GM18526 (cell line): ENCODE measurements around the gene OSBPL7.

Experiments
- POLR2A ChIP-seq: IDR thresholded peaks from 3 replicates; pipeline ENCODE4 v1.6.1; 2011; ENCODE audit not compliant: insufficient read length; ENCODE audit errors: extremely low read depth

OSBPL7 gene

DNA sequence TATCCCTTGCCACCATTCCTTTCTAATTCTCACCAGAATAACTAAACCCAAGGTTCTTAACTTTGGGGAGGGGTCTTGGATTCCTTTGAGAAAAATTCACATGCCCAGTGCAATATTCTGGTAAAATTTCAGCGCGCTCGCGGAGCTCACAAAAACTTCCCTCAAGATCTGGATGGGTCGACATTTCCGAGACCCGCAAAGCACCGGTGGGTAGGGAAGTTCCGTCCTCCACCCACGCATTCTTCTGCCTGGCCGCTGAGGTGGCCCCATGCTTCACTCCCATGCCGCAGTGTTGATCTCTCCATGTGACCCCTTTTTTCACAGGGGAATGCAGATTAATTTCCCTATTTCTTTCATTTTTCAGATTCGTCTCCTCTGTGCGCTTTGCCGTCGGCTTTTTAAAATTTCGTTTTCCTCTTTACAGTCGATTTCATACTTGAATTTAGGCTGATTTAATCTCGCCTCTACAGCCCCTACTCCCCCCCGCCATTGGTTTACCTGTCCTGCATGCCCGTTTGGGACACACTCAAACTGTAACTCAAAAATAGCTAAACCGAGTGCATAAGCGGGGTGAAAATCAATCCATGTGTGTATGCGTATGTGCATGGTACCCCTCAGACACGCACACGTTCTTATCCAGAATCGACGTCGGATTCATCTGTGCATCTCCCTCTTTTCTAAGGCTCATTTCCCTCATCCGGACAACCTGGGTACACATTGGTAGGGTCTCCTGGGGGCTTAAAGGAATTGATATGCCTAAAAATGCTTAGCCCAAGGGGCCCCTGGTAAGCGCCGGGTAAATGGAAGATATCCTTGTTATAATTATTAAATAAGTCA is 30.7 kb upstream of the OSBPL7 start:
- no peak for TF ChIP-seq POLR2A

DNA sequence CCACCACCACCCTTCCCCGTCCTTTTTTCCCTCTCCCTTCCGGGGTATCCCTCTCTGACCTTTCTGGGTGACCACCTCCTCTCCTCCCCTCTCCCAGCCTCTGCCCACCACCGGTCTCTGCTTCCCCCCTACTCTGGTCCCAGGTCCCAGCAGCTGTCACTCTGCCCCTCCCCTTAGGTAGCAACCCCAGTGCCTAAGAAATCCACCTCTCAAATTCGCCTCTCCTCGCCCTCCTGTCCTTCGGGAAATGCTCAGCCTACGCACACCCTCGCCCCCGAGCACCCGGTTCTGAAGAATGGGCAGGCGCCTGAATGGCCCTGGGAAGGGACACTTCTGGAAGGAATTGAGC is 30.1 kb upstream of the OSBPL7 start:
- no peak for TF ChIP-seq POLR2A

DNA sequence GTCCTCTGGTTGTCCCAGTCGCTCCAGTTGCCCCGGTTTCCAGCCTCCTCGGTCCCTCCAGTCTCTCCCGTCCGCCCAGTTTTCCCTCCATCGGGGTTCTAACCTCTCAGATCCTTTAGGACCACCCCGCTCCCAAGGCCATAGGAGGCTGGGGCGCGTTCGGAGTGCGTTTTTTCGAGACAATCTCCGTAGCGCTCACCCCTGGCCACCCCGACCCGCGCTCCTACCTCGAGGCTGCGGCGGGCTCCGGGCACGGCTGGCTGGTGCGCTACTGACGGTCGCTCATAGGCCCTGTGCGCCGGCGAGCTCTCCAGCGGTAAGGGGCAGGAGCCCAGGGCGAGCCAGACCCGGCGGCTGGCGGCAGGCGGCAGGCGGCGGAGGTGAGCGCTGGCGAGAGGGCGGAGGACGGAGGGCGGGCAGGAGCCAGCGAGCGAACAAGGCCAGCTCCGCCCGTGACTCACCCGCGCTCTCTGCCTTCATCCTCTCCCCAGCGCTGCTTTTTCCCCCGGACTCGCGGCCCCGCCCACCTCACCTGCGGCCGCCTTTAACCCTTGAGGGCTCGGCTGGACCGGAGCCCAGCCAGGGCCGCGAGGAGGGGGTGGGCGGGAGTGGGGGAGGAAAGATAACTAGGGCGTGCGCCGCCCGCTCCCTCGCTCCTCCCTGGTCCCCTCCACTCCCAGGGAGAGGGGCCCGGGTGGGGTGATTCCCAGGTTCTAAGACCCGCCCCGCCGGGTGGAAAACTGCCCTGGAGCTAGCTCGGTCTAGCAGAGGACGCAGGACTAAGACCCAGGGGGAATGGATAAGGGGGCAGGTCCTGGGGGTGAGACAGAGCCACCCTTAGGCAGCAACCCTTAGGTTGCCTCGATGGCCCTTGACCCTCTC is 29.3 kb upstream of the OSBPL7 start, which contains the start of gene SP6:
TSS of gene SP6 (minus strand) at position 472 of the 882 bp plus-strand sequence. CDS start 2,734 bp downstream, outside the sequence.
- TF ChIP-seq POLR2A: no peak

DNA sequence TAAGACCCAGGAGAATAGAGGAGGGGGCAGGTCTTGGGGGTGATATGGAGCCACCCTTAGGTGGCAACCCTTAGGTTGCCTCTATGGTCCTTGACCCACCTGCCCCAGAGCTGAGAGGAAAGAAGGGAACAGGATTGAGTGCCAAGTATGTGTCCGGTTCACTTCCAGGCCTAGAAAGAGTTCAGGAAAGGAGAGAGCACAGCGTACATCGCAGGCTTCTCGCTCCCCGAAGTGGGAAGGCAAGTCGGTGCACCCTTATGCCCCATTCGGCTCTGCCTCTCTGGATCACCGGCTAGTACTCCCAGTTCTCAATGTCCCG is 28.7 kb upstream of the OSBPL7 start:
- no peak for TF ChIP-seq POLR2A

DNA sequence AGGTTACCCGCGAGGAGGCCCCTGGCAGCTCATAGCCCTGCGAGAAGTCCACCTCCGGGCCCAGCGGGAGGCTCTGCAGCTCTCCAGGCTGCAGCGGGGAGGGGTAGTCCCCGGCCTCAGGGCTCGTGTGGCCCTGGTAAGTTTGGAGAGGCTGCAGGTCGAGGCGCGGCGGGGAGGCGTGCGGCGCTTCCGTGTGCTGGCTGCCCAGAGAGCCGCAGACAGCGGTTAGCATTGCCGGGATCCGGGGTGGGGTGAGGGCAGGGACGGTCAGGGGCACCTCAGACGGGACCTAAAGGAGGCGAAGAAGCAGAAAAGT is 26.6 kb upstream of the OSBPL7 start:
- no peak for TF ChIP-seq POLR2A

DNA sequence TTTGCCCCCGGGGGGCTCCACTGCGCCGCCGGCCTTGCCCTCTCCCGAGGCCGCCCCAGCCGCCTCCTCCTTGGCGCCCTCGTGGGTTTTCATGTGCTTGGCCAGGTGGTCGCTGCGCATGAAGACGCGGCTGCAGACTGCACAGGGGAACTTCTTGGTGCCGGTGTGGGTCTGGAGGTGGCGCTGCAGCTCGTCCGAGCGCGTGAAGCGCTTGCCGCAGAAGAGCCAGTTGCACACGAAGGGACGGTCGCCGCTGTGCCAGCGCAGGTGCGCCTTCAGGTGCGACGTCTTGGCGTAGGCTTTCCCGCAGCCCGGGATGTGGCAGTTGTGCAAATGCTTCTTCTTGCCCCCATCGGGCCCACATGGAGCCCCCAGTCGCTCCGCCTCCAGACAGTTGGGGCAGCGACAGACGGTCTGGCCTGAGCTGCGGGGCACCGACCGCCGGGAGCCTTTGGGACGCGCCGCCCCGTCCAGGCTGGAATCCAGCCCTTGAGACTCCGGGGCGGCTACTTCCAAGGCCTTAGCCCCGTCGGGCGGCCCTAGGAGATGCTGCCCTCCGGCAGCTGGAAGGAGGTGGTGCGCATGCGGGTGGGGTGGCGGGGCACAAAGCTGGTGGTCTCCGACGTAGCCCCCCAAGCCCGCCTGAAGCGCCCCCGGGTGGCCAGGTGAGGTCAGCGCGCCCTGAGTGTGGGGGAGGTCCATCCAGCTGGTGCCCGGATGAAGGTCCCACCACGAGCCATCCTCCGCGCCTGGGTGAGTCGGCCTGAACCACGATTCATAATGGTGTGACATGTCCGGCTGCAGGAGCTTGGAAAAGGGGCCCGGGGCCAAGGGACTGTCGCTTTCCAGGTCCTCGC is 26.0 kb upstream of the OSBPL7 start:
- no peak for TF ChIP-seq POLR2A

DNA sequence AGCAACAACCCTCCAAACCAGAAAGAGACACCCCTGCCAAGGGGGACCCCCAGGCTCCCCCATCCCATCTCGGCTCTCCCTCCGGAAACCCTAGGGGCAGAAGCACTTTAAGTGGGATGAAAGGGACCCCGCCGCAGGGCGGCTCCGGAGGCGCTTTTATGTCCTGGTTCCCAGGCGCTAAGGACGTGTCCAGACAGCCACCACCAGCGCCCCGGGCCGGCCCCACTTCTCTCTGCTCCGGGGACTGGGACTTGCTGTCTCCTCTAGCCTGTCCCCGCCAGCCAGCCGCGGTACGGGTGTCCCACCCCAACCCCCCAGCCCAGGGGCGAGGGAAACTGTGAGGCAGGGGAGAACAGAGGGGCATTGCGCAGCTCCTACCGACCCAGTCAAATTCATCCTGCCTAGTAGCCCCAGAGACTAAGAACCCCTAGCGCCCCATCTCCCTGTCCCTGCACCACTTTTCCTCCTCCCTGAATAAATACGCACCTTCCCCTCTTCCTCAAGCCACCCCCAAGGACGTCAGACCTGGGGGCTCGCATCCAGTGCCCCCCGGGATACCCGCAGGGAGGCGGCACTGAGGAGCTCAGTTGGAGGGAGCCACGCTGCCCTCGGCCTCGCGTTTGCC is 25.2 kb upstream of the OSBPL7 start:
- TF ChIP-seq POLR2A: no peak

DNA sequence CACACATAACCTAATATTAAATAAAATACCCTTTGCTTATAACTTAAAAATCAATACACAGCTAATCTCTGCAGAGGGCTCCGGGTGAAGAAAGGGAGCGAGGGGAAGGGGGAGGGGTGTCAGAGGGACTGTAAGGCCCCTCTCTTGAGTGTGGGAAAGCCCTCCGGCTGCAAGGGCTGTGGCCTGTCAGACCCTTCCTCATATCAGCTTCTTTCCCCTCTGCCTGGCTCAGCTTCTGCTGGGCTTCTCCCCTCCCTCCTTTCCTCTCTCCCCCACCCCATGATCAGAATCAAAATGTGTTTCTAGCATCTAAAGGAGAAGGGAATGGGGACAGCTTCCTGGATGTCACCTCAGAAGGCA is 24.1 kb upstream of the OSBPL7 start:
- TF ChIP-seq POLR2A: no peak

DNA sequence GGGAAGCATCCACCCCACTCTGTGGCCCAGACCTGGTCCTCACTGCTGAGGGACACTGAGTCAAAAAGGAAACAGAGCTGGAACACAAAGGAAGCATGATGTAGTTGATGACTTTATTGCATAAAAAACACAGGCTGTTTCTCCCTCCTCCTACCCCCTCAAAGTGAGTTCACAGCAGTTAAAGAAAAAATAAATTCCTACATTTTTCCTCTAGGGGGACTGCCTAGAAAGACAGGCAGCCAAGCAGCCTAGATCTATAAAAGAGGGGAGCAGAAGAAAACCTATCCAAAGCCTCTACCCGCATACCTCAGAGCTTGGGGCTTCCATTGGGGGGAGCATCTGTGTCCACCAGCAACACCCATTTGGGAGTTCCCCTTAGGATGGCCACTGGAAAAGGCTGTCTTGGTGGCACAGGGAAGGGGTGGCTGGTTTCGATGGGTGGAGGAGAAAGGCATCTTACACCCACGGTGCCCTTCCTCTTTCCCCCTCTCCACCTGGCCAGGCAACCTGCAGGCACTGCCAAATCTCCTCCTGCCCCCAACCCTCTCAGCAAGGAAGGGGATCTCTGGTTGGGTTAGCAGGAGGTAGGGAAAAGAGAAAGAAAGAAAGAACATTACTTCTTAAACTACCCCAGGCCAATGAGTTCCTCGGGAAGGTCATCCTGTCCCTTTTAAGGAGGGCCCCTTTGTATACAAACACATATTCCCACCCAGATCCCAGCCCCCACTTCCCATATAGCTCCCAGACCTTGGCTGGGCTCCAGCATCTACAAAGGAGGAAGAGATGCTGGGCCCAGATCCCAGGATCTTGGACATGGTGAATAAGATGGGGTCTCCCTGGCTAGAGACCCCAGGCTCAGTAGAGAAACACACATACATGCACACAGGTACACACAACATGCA is 23.5 kb upstream of the OSBPL7 start:
- TF ChIP-seq POLR2A: no peak

DNA sequence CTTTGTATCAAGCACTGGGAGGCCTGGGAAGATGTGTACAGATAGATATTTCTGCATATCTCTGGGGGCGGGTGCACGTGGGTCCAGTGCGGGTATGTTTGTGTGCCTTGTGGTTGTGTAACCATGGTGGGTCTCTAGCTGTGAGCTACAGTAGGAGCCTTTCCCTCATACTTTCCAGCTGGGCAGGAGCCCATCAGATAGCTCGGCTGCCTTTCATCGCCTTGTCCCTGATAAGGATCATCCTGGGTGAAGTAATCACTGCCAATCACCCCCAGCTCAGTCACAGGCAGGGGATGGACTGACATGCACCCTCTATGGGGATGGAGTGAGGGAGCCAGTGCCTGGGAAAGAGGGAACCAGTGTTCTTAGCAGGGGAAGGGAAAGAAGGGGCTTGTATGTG is 22.6 kb upstream of the OSBPL7 start:
- no peak for TF ChIP-seq POLR2A

DNA sequence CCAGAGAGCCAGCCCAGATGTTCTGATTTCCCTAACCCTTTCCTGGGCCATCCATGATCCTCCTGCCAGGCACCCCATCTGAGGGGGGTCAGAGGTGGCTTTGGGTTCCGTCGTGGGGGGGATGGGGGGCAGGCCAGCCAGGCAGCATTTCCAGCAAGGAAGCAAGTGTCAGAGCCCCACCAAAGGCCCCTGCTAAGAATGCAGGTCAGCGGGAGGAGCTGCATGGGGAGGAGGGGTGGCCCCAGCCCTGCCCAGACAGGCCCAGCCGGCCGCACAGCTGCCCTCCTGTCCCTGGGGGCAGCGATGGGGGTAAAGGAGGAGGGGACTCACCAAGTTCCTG is 21.8 kb upstream of the OSBPL7 start:
- TF ChIP-seq POLR2A: no peak

DNA sequence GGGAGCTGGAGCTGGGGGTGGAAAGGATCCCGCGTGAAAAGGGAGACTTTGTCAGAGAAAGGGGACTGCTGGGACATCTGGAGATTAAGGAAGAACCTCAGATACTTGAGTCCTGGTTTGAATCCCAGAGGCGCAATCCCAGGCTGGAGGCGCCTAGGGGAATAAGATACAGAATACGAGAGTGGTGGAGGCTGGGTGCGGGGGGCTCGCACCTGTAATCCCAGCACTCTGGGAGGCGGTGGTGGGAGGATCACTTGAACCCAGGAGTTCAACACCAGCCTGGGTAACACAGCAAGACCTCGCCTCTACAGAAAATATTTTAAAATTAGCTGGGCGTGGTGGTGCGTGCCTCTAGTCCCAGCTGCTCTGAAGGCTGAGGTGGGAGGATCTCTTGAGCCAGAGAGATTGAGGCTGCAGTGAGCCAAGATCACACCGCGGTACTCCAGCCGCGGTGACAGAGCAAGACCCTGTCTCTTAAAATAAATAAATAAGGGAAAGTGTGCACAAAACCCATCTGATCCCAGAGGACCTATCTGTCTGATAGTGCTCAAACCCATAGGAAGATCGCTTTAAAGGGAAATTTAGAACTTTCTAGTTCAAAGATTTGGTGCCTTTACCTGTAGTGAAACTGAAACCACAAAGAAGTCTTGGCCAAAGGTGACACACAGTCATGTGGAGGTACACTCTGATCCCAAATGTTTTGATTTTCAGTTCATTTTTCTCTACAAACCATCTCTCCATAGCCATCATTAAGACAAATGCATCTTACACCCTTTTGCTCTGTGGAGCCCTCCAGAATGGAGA is 20.1 kb upstream of the OSBPL7 start:
- no peak for TF ChIP-seq POLR2A

DNA sequence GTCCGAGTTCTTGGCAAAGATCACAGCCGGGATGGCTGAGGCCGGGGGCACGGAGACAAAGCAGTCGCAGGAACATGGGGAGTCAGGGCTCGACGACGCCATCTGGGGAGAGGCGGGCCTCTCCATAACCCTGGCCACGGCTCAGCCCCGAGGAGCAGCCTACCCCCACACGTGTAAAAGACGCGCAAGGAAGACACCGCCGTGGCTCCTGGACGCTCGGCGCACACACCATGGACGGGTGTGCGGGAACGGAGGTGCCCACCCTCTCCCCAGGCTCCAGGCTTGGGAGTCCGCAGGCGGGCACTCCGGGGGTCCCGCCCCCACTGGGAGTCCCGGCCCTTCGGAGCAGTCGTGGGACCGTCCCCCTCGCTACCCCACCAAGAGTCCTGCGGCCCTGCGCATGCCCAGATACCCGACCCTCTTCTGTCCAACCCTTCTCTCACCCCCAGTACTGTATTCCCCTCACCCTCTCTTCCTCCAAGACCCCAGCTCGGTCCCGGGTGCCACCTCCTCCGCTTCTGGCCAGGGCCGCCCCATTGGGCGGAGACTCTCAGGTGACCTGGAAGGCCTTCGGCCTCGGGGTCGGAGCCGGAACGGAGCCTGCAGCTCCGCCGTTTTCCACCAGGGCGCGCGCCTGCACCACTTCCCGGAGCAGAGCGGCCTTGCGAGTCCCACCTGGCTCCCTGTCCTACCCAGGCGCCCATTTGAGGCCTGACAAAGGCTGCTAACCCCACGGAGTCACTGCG is 19.3 kb upstream of the OSBPL7 start, which contains the start of gene SCRN2:
TSS of gene SCRN2 (minus strand) at position 532 of the 746 bp plus-strand sequence. CDS start at position 102, 430 bp downstream.
- peak; percentile 46 for TF ChIP-seq POLR2A
